ENCODE results near the gene RASA3. TPM values are rescaled to one million over a fixed set of nuclear protein-coding genes. Genes with fewer than 3 reads are reported as not detected.

The RASA3 gene
- polyA plus RNA-seq, 3 donors: 9.0 to 32.6 (median 16.6) TPM

DNA sequence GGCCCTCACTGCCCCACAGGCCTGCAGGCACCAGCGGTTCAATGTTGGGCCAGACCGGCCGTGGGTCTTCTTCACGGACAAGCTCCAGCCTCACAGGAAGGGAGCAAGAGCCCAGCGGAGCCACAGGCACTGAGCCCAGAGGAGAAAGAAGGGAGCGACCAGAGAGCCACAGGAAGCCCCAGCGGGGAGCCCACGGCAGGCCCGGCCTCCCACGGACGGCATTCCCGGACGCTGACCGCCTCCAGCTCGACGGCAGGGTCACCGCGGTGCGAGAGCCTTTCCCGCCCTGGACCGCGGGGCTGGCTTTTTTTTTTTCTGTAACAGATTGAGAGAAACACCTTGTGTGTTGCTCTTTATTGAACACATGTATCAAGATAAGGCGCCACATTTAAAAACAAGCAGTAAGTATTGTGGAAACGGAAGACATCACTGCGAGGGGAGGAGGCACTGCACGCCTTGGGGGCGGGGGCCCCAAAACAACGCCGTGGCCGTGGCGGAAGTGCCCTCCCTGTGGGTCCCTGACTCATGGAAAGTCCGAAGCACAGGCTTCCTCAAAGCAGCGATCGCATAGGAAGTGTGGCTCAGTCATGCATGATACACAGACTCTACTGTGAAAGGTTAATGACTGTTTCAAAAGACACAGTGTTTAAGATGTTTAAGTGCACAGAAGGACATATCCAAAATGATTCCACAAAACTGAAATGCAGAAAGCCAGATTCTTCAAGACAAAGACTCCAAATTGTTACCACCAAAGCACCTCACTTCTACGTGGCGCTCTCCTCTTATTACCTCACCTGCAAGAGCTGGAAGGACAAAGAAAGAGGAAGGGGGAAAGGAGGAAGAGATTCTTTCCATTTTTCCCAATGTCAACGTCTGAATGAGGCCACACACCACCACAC, 3.5 kb downstream of the RASA3 start:
- Histone ChIP-seq H2AFZ (ENCODE audit: insufficient read depth, low read depth, low read length, poor library complexity, severe bottlenecking) (peak overlapping the region; percentile 32), H3K36me3 (replicated peaks in 1 of 2; ENCODE audit: control insufficient read depth in 1 of 2, insufficient read depth in 2 of 2, low read length in 2 of 2) (no peaks in the 10 kb centered on the region), H3K4me1 (ENCODE audit: control insufficient read depth in 1 of 2, insufficient read depth in 2 of 2, low read length in 2 of 2) (peaks cover 58 to 77% of the 10 kb centered on the region in 2 donors), H3K27ac (ENCODE audit: low read depth in 1 of 2, low read length in 2 of 2) (peak overlapping the region; percentile 86 to 95), H4K20me1 (ENCODE audit: insufficient read depth, low read length) (peaks cover 71% of the 10 kb centered on the region), H3K4me2 (replicated peaks; ENCODE audit: extremely low read depth, low read length, poor library complexity, severe bottlenecking) (peak overlapping the region; percentile 97), H3K9me3 (replicated peaks in 1 of 2; ENCODE audit: control insufficient read depth in 1 of 2, insufficient read depth in 1 of 2, low read length in 2 of 2) (no peaks in the 10 kb centered on the region), H3K9ac (ENCODE audit: insufficient read depth, low read length, poor library complexity, severe bottlenecking) (peak overlapping the region; percentile 88), H3K79me2 (ENCODE audit: insufficient read depth, low read length) (peaks cover 77% of the 10 kb centered on the region), H3K27me3 (ENCODE audit: control insufficient read depth in 2 of 2, insufficient read depth in 2 of 2, low read length in 2 of 2) (no peaks in the 10 kb centered on the region), H3K4me3 (replicated peaks in 1 of 3; ENCODE audit: low read depth in 2 of 3, low read length in 3 of 3) (peak overlapping the region; percentile 1 to 98 (median 31))
- intact Hi-C loops (cut with micrococcal nuclease): loop anchor here in 1 of 2 donors (2.0 to 5.0 kb wide), 2 partner anchors 14 to 62 kb away; no protein-coding TSS in a partner anchor
- no peak for TF ChIP-seq CTCF (IDR thresholded peaks at IDR 0.05)
- DNase-seq: peak; percentile 97
- Mint-ChIP-seq H3K4me1 (peaks cover 64% of the 10 kb centered on the region), H3K27ac (peak overlapping the region; percentile 89 to 99 (median 97)), H3K36me3 (peaks cover 32 to 34% of the 10 kb centered on the region in 2 donors), H3K9me3 (no peaks in the 10 kb centered on the region), H3K27me3 (ENCODE audit: low read depth in 3 of 3) (peaks cover 0 to 3% (median 2%) of the 10 kb centered on the region in 3 donors), H3K4me3 (peak overlapping the region; percentile 84 to 100)
- 11% methylated on average over 31 of the region's 37 CpGs for WGBS (ENCODE audit: insufficient coverage)

DNA sequence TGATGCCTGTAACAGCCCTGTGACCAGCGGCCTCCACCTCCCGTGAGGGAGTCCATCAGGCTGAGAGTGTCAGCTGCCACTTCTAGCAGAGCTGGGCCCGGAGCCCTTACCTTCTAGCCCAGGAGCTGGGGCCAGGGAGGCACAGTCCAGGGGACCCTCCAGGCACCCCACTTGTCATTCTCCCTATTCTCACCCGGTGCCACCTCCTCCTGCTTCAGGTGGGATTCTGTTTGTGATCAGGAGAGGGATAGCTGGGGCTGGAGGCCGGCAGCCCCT, 4.1 kb downstream of the RASA3 start:
- peaks cover 83% of the 10 kb centered on the region for H3K79me2 ChIP-seq (ENCODE audit: insufficient read depth, low read length)
- peaks cover 0 to 3% (median 0%) of the 10 kb centered on the region in 3 donors for H3K27me3 Mint-ChIP-seq (ENCODE audit: low read depth in 3 of 3)
- H3K4me1 ChIP-seq (ENCODE audit: control insufficient read depth in 1 of 2, insufficient read depth in 2 of 2, low read length in 2 of 2): peaks cover 64 to 83% of the 10 kb centered on the region in 2 donors
- TF ChIP-seq CTCF (IDR thresholded peaks at IDR 0.05): no peak
- H3K9ac ChIP-seq (ENCODE audit: insufficient read depth, low read length, poor library complexity, severe bottlenecking): peak overlapping the region; percentile 72
- H3K27ac Mint-ChIP-seq: peak overlapping the region; percentile 89 to 99 (median 97)
- no peaks in the 10 kb centered on the region for H3K9me3 ChIP-seq (replicated peaks in 1 of 2; ENCODE audit: control insufficient read depth in 1 of 2, insufficient read depth in 1 of 2, low read length in 2 of 2)
- H3K4me3 Mint-ChIP-seq: peak overlapping the region; percentile 84 to 100
- H3K4me3 ChIP-seq (replicated peaks in 1 of 3; ENCODE audit: low read depth in 2 of 3, low read length in 3 of 3): peak overlapping the region in 2 of 3 experiments; percentile 31 to 71
- intact Hi-C loops (cut with micrococcal nuclease): loop anchor here in 1 of 2 donors (2.0 to 5.0 kb wide), 2 partner anchors 13 to 61 kb away; no protein-coding TSS in a partner anchor
- no peak for DNase-seq
- H3K4me1 Mint-ChIP-seq: peaks cover 66% of the 10 kb centered on the region
- H3K27ac ChIP-seq (ENCODE audit: low read depth in 1 of 2, low read length in 2 of 2): peak overlapping the region; percentile 86 to 95
- H3K36me3 Mint-ChIP-seq: peaks cover 33 to 34% of the 10 kb centered on the region in 2 donors
- H4K20me1 ChIP-seq (ENCODE audit: insufficient read depth, low read length): peaks cover 77% of the 10 kb centered on the region
- no peaks in the 10 kb centered on the region for H3K27me3 ChIP-seq (ENCODE audit: control insufficient read depth in 2 of 2, insufficient read depth in 2 of 2, low read length in 2 of 2)
- no peaks in the 10 kb centered on the region for H3K9me3 Mint-ChIP-seq
- no peaks in the 10 kb centered on the region for H3K36me3 ChIP-seq (replicated peaks in 1 of 2; ENCODE audit: control insufficient read depth in 1 of 2, insufficient read depth in 2 of 2, low read length in 2 of 2)
- WGBS (ENCODE audit: insufficient coverage): 86% methylated on average over 2 of the region's 5 CpGs
- peak overlapping the region; percentile 97 for H3K4me2 ChIP-seq (replicated peaks; ENCODE audit: extremely low read depth, low read length, poor library complexity, severe bottlenecking)
- no peak overlapping the region for H2AFZ ChIP-seq (ENCODE audit: insufficient read depth, low read depth, low read length, poor library complexity, severe bottlenecking)
